Measurements from ENCODE around the gene KRT79. TPM values are rescaled to one million over a fixed set of nuclear protein-coding genes. Genes with fewer than 3 reads are reported as not detected.

The KRT79 gene
- total and polyA plus RNA-seq, 4 donors = 0.02 to 1.5 (median 0.12) TPM; not detected in 1

DNA sequence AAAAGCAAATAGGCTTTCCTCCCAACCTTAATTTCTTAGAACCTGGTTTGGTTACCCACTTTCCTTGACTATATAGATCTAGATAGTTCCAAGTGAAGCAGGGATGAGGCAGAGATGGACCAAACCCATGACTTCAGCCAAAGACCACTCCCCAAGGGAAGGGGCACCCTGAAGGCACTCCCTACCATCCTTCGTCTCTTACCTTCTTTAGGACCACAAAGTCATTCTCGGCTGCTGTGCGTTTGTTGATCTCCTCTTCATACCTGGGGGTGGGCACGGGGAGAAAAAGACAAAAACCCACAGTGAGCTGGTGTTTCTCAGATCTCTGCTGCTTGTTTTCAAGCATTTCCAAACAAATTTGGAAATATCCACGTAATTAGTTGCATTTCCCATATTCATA, 23.6 kb downstream of the KRT79 start:
- no peak overlapping the region for H3K4me3 ChIP-seq
- H3K27ac ChIP-seq (ENCODE audit: low read depth in 1 of 2, low read length in 1 of 2) = no peak overlapping the region
- no peak overlapping the region for H3K9ac ChIP-seq (ENCODE audit: insufficient read depth in 1 of 2, low read length in 2 of 2)
- peaks cover 0 to 36% (median 2%) of the 10 kb centered on the region in 3 donors for H3K27me3 ChIP-seq (ENCODE audit: control insufficient read depth in 3 of 3, insufficient read depth in 3 of 3, low read length in 2 of 3)
- WGBS, 2 donors = 72 to 88% methylated on average over 5 of the region's 5 CpGs
- DNase-seq = no peak
- H3K4me1 ChIP-seq (ENCODE audit: control insufficient read depth in 5 of 5, insufficient read depth in 5 of 5, low read length in 5 of 5) = peaks cover 0 to 15% (median 3%) of the 10 kb centered on the region in 5 donors
- no peaks in the 10 kb centered on the region for H3K36me3 ChIP-seq (ENCODE audit: control insufficient read depth in 4 of 4, insufficient read depth in 4 of 4, low read length in 4 of 4)
- TF ChIP-seq, protein P1, sequence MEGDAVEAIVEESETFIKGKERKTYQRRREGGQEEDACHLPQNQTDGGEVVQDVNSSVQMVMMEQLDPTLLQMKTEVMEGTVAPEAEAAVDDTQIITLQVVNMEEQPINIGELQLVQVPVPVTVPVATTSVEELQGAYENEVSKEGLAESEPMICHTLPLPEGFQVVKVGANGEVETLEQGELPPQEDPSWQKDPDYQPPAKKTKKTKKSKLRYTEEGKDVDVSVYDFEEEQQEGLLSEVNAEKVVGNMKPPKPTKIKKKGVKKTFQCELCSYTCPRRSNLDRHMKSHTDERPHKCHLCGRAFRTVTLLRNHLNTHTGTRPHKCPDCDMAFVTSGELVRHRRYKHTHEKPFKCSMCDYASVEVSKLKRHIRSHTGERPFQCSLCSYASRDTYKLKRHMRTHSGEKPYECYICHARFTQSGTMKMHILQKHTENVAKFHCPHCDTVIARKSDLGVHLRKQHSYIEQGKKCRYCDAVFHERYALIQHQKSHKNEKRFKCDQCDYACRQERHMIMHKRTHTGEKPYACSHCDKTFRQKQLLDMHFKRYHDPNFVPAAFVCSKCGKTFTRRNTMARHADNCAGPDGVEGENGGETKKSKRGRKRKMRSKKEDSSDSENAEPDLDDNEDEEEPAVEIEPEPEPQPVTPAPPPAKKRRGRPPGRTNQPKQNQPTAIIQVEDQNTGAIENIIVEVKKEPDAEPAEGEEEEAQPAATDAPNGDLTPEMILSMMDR (IDR thresholded peaks at IDR 0.05; ENCODE audit: control extremely low read depth, extremely low read depth) = no peak
- ATAC-seq (ENCODE audit: insufficient read depth, low FRiP score) = no peak
- H3K9me3 ChIP-seq (ENCODE audit: control insufficient read depth in 4 of 4, insufficient read depth in 3 of 4, low read length in 3 of 4) = peaks cover 0 to 3% (median 0%) of the 10 kb centered on the region in 4 donors

DNA sequence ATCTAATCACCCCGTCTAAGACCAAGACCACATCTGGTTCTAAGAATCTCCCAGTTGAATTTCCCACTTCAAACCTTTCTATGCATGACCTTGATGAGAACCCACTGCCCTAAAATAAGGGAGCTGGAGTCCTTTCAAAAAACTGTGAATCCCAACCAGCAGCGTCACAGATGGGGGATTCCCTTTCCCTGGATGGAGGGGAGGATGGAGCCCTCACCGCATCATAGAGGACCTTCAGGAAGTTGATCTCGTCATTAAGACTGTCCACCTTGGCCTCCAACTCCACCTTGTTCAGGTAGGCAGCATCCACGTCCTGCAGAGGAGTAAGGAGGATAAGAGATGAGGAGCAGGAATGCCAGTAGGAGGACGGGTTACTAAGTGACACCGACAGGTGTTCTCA, 24.9 kb downstream of the KRT79 start:
- no peak for ATAC-seq (ENCODE audit: insufficient read depth, low FRiP score)
- TF ChIP-seq, protein P1 (IDR thresholded peaks at IDR 0.05; ENCODE audit: control extremely low read depth, extremely low read depth) = no peak
- Histone ChIP-seq H3K9ac (ENCODE audit: insufficient read depth in 1 of 2, low read length in 2 of 2) (no peak overlapping the region), H3K4me1 (ENCODE audit: control insufficient read depth in 5 of 5, insufficient read depth in 5 of 5, low read length in 5 of 5) (peaks cover 0 to 7% (median 3%) of the 10 kb centered on the region in 5 donors), H3K9me3 (ENCODE audit: control insufficient read depth in 4 of 4, insufficient read depth in 3 of 4, low read length in 3 of 4) (peaks cover 0 to 3% (median 0%) of the 10 kb centered on the region in 4 donors), H3K27ac (ENCODE audit: low read depth in 1 of 2, low read length in 1 of 2) (no peak overlapping the region), H3K27me3 (ENCODE audit: control insufficient read depth in 3 of 3, insufficient read depth in 3 of 3, low read length in 2 of 3) (peaks cover 0 to 36% (median 2%) of the 10 kb centered on the region in 3 donors), H3K36me3 (ENCODE audit: control insufficient read depth in 4 of 4, insufficient read depth in 4 of 4, low read length in 4 of 4) (no peaks in the 10 kb centered on the region), H3K4me3 (no peak overlapping the region)
- WGBS, 2 donors = 81 to 89% methylated on average over 7 of the region's 7 CpGs
- DNase-seq = no peak

DNA sequence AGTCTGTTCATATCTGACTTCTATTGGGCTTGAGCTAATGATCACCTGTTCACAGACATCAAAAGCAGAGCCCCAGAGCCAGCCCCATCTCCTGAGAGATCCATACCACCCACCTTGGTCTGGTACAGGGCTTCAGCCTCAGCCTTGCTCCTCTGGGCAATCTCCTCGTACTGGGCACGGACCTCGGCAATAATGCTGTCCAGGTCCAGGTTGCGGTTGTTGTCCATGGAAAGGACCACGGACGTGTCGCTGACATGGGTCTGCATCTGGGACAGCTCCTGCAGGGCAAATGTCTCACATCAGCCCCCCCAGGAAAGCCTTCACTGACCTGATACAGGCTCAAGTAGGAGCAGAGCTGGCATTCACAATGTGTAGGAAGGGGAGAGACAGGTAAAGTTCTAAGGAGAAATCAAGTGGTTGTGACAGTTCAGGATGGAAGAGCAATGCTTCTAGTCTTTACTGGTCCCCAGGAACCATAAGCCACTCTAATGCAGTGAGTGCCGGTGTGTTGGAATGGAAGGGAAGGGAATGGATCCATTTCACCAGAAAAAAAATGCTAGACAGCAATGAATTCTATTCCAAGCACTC, 25.4 kb downstream of the KRT79 start:
- TF ChIP-seq, protein P1 (IDR thresholded peaks at IDR 0.05; ENCODE audit: control extremely low read depth, extremely low read depth) = no peak

More for the DNA sequence above, 25.4 kb downstream of the KRT79 start:
- ATAC-seq (ENCODE audit: insufficient read depth, low FRiP score) = no peak
- Histone ChIP-seq H3K27ac (ENCODE audit: low read depth in 1 of 2, low read length in 1 of 2) (no peak overlapping the region), H3K36me3 (ENCODE audit: control insufficient read depth in 4 of 4, insufficient read depth in 4 of 4, low read length in 4 of 4) (no peaks in the 10 kb centered on the region), H3K4me1 (ENCODE audit: control insufficient read depth in 5 of 5, insufficient read depth in 5 of 5, low read length in 5 of 5) (peaks cover 0 to 2% (median under 1%) of the 10 kb centered on the region in 5 donors), H3K4me3 (no peak overlapping the region), H3K9ac (ENCODE audit: insufficient read depth in 1 of 2, low read length in 2 of 2) (no peak overlapping the region), H3K9me3 (ENCODE audit: control insufficient read depth in 4 of 4, insufficient read depth in 3 of 4, low read length in 3 of 4) (peaks cover 0 to 3% (median 0%) of the 10 kb centered on the region in 4 donors), H3K27me3 (ENCODE audit: control insufficient read depth in 3 of 3, insufficient read depth in 3 of 3, low read length in 2 of 3) (peaks cover 0 to 36% (median 2%) of the 10 kb centered on the region in 3 donors)
- 92 to 93% methylated on average over 8 of the region's 8 CpGs for WGBS, 2 donors
- DNase-seq = no peak

Data from lung (tissue), 12 donors.